Transverse colon (tissue), 4 donors: ENCODE results near the gene IQCK. TPM values are rescaled to one million over a fixed set of nuclear protein-coding genes. Genes with fewer than 3 reads are reported as not detected.

Experiments
- DNase-seq: peaks from one replicate; pipeline ENCODE4 v3.0.0-alpha.2; 2019
- H3K27ac ChIP-seq, 4 donors: fragments of 200-600 bp; sonication (generic); 2 replicates each; pipeline ENCODE4 v1.5.1; 2016 to 2018; ENCODE audit warnings: inconsistent platforms in 4 of 4
- H3K27me3 ChIP-seq: fragments of 200-600 bp; sonication (generic); 2 replicates; pipeline ENCODE4 v1.5.1; 2017; ENCODE audit warnings: inconsistent platforms
- H3K36me3 ChIP-seq, 4 donors: fragments of 200-600 bp; sonication (generic); 2 replicates each; pipeline ENCODE4 v1.5.1; 2017 to 2019; ENCODE audit warnings: inconsistent platforms in 4 of 4
- H3K4me1 ChIP-seq, 4 donors: fragments of 200-600 bp; sonication (generic); 2 replicates each; pipeline ENCODE4 v1.5.1; 2017 to 2020; ENCODE audit warnings: inconsistent platforms in 4 of 4
- H3K4me3 ChIP-seq, 4 donors: fragments of 200-600 bp; sonication (generic); 1 replicate in 1 of 4; 2 replicates in 3 of 4; pipeline versions ENCODE4 v1.5.1 to v1.6.1; 2017 to 2019; ENCODE audit warnings: inconsistent platforms in 4 of 4
- H3K9me3 ChIP-seq, 2 donors: fragments of 200-600 bp; sonication (generic); 2 replicates each; pipeline ENCODE4 v1.5.1; 2017 to 2019; ENCODE audit warnings: inconsistent platforms in 2 of 2
- EP300 ChIP-seq: sonication (generic); formaldehyde crosslinking; IDR thresholded peaks from one replicate; pipeline ENCODE4 v1.6.1; 2017; ENCODE audit warnings: antibody characterized with exemption, low read depth
- POLR2A ChIP-seq: fragments of 450-650 bp; IDR thresholded peaks from one replicate; pipeline ENCODE4 v1.6.1; 2016; ENCODE audit warnings: antibody characterized with exemption, mild to moderate bottlenecking, moderate library complexity
- POLR2AphosphoS5 ChIP-seq, 3 donors: sonication (generic); formaldehyde crosslinking; IDR thresholded peaks; one replicate each; pipeline ENCODE4 v1.6.1; 2016; ENCODE audit warnings: antibody characterized with exemption in 3 of 3
- WGBS, 2 donors: methylation state at CpG; one replicate each; pipeline ENCODE4 v1.1.5; 2018; ENCODE audit warnings: low coverage in 1 of 2; 5-methylcytosine and 5-hydroxymethylcytosine counted together
- in situ Hi-C, 4 donors: fragments of 200-750 bp; cut with MboI; loops; one replicate each; pipeline versions ENCODE4 v1.15.0 to v1.15.1; 2017; ENCODE audit warnings: low sequenced_read_pairs in 3 of 4, low pct_ligation_motif_present in 1 of 4, low pct_unique_long_range_greater_than_20kb in 1 of 4
- intact Hi-C: fragments of 100-400 bp; cut with DNase I; formaldehyde crosslinking; loops from one replicate; pipeline ENCODE4 v1.15.1; 2023; ENCODE audit warnings: low total_unique reads
- total RNA-seq, 4 donors: library from RNA; depleted of rRNA; stranded (reverse); fragments of >200 nt; gene quantifications; one replicate each; pipeline ENCODE4 v1.1.0, GENCODE V29; 2016
- TF ChIP-seq, protein P1 (sequence below), 5 experiments: fragments of 200-600 bp in 3 of 5; fragments of 450-650 bp in 2 of 5; sonication (generic) in 3 of 5; IDR thresholded peaks; 1 replicate in 2 of 5; 2 replicates in 3 of 5; pipeline ENCODE4 v1.5.1; 2016 to 2017; ENCODE audit warnings: antibody characterized with exemption in 5 of 5, inconsistent platforms in 3 of 5, mild to moderate bottlenecking in 2 of 5, moderate library complexity in 1 of 5

The IQCK gene
- total RNA-seq, 4 donors from 2014 or later: 8.3 to 18.2 (median 12.7) TPM

DNA sequence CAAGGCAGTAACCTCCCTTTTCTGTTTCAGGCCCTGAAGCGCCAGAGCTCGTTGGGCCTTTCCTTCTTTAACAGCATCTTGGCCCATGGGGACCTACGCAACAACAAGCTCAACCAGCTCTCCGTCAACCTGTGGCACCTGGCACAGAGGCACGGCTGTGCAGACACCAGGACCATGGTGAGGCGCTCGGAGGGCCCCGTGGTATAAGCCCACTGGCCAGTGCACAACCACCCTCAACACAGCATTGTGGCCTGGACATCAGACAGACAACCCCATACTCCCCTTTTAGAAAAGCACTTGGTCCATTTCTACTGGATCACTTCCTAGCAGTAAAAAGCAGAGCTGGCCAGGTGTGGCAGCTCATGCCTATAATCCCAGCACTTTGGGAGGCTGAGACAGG, 18.6 kb upstream of the IQCK start:
- H3K4me3 ChIP-seq: no peak overlapping the region
- in situ Hi-C loops: loop anchor here in 1 of 4 donors (25.0 kb wide), 1 partner anchor 112 kb away; no protein-coding TSS in a partner anchor
- H3K27me3 ChIP-seq: no peaks in the 10 kb centered on the region
- 97% methylated on average over 8 of the region's 8 CpGs; no CpG with 5 or more reads in 1 of the 2 donors for WGBS, 2 donors
- H3K9me3 ChIP-seq: no peaks in the 10 kb centered on the region
- intact Hi-C loops: no loop called here
- no peak for TF ChIP-seq POLR2AphosphoS5 (IDR thresholded peaks at IDR 0.05)
- TF ChIP-seq POLR2A: no peak
- DNase-seq: no peak
- H3K27ac ChIP-seq: peak overlapping the region; percentile 64 to 76 (median 68)
- H3K4me1 ChIP-seq: peaks cover 24 to 65% (median 44%) of the 10 kb centered on the region in 4 donors
- peaks cover 0 to 7% (median under 1%) of the 10 kb centered on the region in 4 donors for H3K36me3 ChIP-seq

DNA sequence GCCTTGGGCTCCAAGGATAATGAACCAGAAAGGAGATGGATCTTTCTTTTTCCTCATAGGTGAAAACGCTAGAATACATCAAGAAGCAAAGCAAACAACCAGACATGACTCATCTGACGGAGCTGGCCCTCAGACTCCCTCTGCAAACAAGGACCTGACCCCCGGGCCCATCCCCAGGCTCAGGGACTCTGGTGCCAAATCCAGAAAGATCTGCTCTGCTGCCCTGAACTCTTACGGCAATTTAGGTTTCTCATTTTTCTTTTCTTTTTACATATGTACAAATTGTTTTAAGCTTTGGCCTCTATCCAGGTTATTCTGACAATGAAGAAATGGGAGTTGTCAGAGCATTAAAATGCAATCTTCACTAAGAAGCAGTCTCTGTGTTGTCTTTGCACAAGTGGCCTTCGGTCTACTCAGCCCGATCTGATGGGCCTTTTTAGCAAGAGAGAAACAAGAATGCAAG, 17.7 kb upstream of the IQCK start:
- no peaks in the 10 kb centered on the region for H3K27me3 ChIP-seq
- peaks cover 0 to 7% (median 3%) of the 10 kb centered on the region in 4 donors for H3K36me3 ChIP-seq
- TF ChIP-seq POLR2A (no peak), EP300 (no peak), POLR2AphosphoS5 (IDR thresholded peaks at IDR 0.05) (no peak)
- TF ChIP-seq, protein P1, sequence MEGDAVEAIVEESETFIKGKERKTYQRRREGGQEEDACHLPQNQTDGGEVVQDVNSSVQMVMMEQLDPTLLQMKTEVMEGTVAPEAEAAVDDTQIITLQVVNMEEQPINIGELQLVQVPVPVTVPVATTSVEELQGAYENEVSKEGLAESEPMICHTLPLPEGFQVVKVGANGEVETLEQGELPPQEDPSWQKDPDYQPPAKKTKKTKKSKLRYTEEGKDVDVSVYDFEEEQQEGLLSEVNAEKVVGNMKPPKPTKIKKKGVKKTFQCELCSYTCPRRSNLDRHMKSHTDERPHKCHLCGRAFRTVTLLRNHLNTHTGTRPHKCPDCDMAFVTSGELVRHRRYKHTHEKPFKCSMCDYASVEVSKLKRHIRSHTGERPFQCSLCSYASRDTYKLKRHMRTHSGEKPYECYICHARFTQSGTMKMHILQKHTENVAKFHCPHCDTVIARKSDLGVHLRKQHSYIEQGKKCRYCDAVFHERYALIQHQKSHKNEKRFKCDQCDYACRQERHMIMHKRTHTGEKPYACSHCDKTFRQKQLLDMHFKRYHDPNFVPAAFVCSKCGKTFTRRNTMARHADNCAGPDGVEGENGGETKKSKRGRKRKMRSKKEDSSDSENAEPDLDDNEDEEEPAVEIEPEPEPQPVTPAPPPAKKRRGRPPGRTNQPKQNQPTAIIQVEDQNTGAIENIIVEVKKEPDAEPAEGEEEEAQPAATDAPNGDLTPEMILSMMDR (IDR thresholded peaks at IDR 0.05): no peak
- intact Hi-C loops: no loop called here
- no peaks in the 10 kb centered on the region for H3K9me3 ChIP-seq
- H3K4me3 ChIP-seq: no peak overlapping the region
- peak; percentile 57 for DNase-seq
- in situ Hi-C loops: loop anchor here in 1 of 4 donors (25.0 kb wide), 1 partner anchor 187 kb away; the partner anchor contains the start of gene GPRC5B
- WGBS, 2 donors: 33 to 44% methylated on average over 3 to 6 of the region's 6 CpGs
- peaks cover 24 to 61% (median 44%) of the 10 kb centered on the region in 4 donors for H3K4me1 ChIP-seq
- peak overlapping the region; percentile 64 to 76 (median 68) for H3K27ac ChIP-seq

DNA sequence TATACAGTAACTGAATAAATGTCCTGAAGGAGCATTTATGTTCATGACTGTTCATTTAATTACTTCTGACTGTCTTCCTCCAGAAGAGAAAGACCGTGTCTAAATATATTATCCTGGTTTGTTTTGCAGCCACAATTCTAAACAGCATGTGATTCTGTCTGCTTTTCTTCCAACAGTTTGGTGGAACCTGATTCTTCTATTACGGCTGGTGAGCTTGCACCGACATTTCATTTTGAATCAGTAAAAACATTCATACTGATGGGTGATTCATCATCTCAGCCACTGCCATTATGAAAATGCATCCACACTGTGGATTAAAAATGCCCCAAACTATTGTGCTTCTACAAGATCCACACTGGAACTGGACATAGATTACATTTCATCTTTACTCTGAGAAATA, 17.0 kb upstream of the IQCK start:
- intact Hi-C loops (no loop called here), in situ Hi-C loops (loop anchor here in 1 of 4 donors (25.0 kb wide), 1 partner anchor 186 kb away; the partner anchor contains the start of gene GPRC5B)
- Histone ChIP-seq H3K36me3 (peaks cover 0 to 7% (median 3%) of the 10 kb centered on the region in 4 donors), H3K9me3 (no peaks in the 10 kb centered on the region), H3K27ac (peak overlapping the region; percentile 64 to 76 (median 68)), H3K4me1 (peaks cover 21 to 53% (median 37%) of the 10 kb centered on the region in 4 donors), H3K27me3 (no peaks in the 10 kb centered on the region), H3K4me3 (no peak overlapping the region)
- DNase-seq: no peak
- no peak for TF ChIP-seq POLR2AphosphoS5 (IDR thresholded peaks at IDR 0.05)
- TF ChIP-seq, protein P1 (IDR thresholded peaks at IDR 0.05): no peak
- no peak for TF ChIP-seq POLR2A
- no peak for TF ChIP-seq EP300
- 88 to 90% methylated on average over 3 of the region's 3 CpGs for WGBS, 2 donors

DNA sequence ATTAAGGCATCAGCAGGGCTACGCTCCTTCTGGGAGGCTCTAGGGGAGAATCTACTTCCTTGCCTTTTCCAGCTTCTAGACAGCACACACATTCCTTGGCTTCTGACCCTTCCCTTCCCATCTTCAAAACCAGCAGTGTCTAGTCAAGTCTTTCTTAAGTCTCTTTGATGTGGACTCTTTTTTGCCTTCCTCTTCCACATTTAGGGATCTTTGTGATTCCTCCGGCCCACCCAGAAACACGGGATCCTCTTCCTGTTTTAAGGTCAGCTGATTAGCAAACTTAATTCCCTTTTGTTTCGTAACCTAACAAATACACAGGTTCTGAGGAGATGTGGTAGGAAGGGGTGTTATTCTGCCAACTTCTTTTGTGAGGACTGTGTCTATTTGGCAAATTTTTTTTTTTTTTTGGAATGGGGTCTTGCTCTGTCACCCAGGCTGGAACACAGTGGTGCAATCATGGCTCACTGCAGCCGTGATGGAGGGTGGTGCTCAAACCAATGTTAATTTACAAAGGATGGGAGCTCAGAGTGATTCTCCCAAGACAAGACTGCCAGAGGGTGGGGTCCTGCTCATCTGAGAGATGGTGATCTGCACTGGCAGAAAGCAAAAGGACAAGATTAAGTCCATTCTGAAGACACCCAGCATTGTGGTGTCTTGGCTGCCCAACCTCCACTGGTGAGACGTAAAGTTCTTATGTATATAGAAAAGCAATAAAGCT, 14.7 kb upstream of the IQCK start:
- WGBS, 2 donors: 76 to 80% methylated on average over 5 to 6 of the region's 6 CpGs
- peak overlapping the region in 3 of 4 donors; percentile 16 to 61 (median 54) for H3K27ac ChIP-seq
- no peaks in the 10 kb centered on the region for H3K9me3 ChIP-seq
- peaks cover 4 to 31% (median 18%) of the 10 kb centered on the region in 4 donors for H3K4me1 ChIP-seq
- H3K36me3 ChIP-seq: peaks cover 0 to 7% (median 3%) of the 10 kb centered on the region in 4 donors
- no peaks in the 10 kb centered on the region for H3K27me3 ChIP-seq
- TF ChIP-seq, protein P1 (IDR thresholded peaks at IDR 0.05): no peak
- TF ChIP-seq POLR2A: no peak
- TF ChIP-seq POLR2AphosphoS5 (IDR thresholded peaks at IDR 0.05): no peak
- TF ChIP-seq EP300: no peak
- DNase-seq: no peak
- H3K4me3 ChIP-seq: no peak overlapping the region
- intact Hi-C loops: no loop called here
- in situ Hi-C loops: loop anchor here in 1 of 4 donors (25.0 kb wide), 1 partner anchor 184 kb away; the partner anchor contains the start of gene GPRC5B
